Transverse colon (tissue), 4 donors: ENCODE results near the gene HBG1. TPM values are rescaled to one million over a fixed set of nuclear protein-coding genes. Genes with fewer than 3 reads are reported as not detected.

Experiments used
- DNase-seq: peaks from one replicate; pipeline ENCODE4 v3.0.0-alpha.2; 2019
- H3K27ac ChIP-seq, 4 donors: fragments of 200-600 bp; sonication (generic); 2 replicates each; pipeline ENCODE4 v1.5.1; 2016 to 2018; ENCODE audit warnings: inconsistent platforms in 4 of 4
- H3K27me3 ChIP-seq: fragments of 200-600 bp; sonication (generic); 2 replicates; pipeline ENCODE4 v1.5.1; 2017; ENCODE audit warnings: inconsistent platforms
- H3K36me3 ChIP-seq, 4 donors: fragments of 200-600 bp; sonication (generic); 2 replicates each; pipeline ENCODE4 v1.5.1; 2017 to 2019; ENCODE audit warnings: inconsistent platforms in 4 of 4
- H3K4me1 ChIP-seq, 4 donors: fragments of 200-600 bp; sonication (generic); 2 replicates each; pipeline ENCODE4 v1.5.1; 2017 to 2020; ENCODE audit warnings: inconsistent platforms in 4 of 4
- H3K4me3 ChIP-seq, 4 donors: fragments of 200-600 bp; sonication (generic); 1 replicate in 1 of 4; 2 replicates in 3 of 4; pipeline versions ENCODE4 v1.5.1 to v1.6.1; 2017 to 2019; ENCODE audit warnings: inconsistent platforms in 4 of 4
- H3K9me3 ChIP-seq, 2 donors: fragments of 200-600 bp; sonication (generic); 2 replicates each; pipeline ENCODE4 v1.5.1; 2017 to 2019; ENCODE audit warnings: inconsistent platforms in 2 of 2
- EP300 ChIP-seq: sonication (generic); formaldehyde crosslinking; IDR thresholded peaks from one replicate; pipeline ENCODE4 v1.6.1; 2017; ENCODE audit warnings: antibody characterized with exemption, low read depth
- POLR2A ChIP-seq: fragments of 450-650 bp; IDR thresholded peaks from one replicate; pipeline ENCODE4 v1.6.1; 2016; ENCODE audit warnings: antibody characterized with exemption, mild to moderate bottlenecking, moderate library complexity
- POLR2AphosphoS5 ChIP-seq, 3 donors: sonication (generic); formaldehyde crosslinking; IDR thresholded peaks; one replicate each; pipeline ENCODE4 v1.6.1; 2016; ENCODE audit warnings: antibody characterized with exemption in 3 of 3
- WGBS, 2 donors: methylation state at CpG; one replicate each; pipeline ENCODE4 v1.1.5; 2018; ENCODE audit warnings: low coverage in 1 of 2; 5-methylcytosine and 5-hydroxymethylcytosine counted together
- in situ Hi-C, 4 donors: fragments of 200-750 bp; cut with MboI; loops; one replicate each; pipeline versions ENCODE4 v1.15.0 to v1.15.1; 2017; ENCODE audit warnings: low sequenced_read_pairs in 3 of 4, low pct_ligation_motif_present in 1 of 4, low pct_unique_long_range_greater_than_20kb in 1 of 4
- intact Hi-C: fragments of 100-400 bp; cut with DNase I; formaldehyde crosslinking; loops from one replicate; pipeline ENCODE4 v1.15.1; 2023; ENCODE audit warnings: low total_unique reads
- total RNA-seq, 4 donors: library from RNA; depleted of rRNA; stranded (reverse); fragments of >200 nt; gene quantifications; one replicate each; pipeline ENCODE4 v1.1.0, GENCODE V29; 2016
- TF ChIP-seq, protein P1 (sequence below), 5 experiments: fragments of 200-600 bp in 3 of 5; fragments of 450-650 bp in 2 of 5; sonication (generic) in 3 of 5; IDR thresholded peaks; 1 replicate in 2 of 5; 2 replicates in 3 of 5; pipeline ENCODE4 v1.5.1; 2016 to 2017; ENCODE audit warnings: antibody characterized with exemption in 5 of 5, inconsistent platforms in 3 of 5, mild to moderate bottlenecking in 2 of 5, moderate library complexity in 1 of 5

Gene HBG1
- total RNA-seq, 4 donors from 2014 or later: not detected

DNA sequence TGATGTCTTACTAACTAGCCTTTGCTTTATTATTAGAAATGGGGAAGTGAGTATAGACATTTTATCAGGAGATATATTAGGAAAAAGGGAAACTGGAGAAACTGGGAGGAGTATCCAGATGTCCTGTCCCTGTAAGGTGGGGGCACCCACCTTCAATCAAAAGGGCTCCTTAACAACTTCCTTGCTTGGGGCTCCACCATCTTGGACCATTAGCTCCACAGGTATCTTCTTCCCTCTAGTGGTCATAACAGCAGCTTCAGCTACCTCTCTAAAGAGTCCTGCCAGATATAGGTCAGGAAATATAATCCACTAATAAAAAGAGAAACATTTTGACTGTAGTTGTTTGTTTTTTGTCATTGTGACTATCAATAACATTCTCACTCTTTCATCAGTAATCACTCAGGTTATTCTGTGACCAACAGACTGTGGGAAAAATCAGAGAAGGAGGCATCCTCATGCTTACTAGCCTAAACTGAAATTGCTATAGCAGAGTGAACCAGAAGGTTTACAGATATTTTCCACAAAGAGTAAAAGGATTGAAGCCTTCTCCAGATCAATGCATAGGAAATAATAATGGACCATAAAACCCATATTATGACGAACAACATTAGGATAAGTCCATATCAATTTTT, 41.7 kb upstream of the HBG1 start:
- in situ Hi-C loops (no loop called here), intact Hi-C loops (no loop called here)
- H3K36me3 ChIP-seq: no peaks in the 10 kb centered on the region
- H3K27ac ChIP-seq: no peak overlapping the region
- H3K4me3 ChIP-seq: no peak overlapping the region
- no peaks in the 10 kb centered on the region for H3K27me3 ChIP-seq
- no peak for DNase-seq
- TF ChIP-seq EP300 (no peak), POLR2A (no peak), POLR2AphosphoS5 (IDR thresholded peaks at IDR 0.05) (no peak)
- TF ChIP-seq, protein P1, sequence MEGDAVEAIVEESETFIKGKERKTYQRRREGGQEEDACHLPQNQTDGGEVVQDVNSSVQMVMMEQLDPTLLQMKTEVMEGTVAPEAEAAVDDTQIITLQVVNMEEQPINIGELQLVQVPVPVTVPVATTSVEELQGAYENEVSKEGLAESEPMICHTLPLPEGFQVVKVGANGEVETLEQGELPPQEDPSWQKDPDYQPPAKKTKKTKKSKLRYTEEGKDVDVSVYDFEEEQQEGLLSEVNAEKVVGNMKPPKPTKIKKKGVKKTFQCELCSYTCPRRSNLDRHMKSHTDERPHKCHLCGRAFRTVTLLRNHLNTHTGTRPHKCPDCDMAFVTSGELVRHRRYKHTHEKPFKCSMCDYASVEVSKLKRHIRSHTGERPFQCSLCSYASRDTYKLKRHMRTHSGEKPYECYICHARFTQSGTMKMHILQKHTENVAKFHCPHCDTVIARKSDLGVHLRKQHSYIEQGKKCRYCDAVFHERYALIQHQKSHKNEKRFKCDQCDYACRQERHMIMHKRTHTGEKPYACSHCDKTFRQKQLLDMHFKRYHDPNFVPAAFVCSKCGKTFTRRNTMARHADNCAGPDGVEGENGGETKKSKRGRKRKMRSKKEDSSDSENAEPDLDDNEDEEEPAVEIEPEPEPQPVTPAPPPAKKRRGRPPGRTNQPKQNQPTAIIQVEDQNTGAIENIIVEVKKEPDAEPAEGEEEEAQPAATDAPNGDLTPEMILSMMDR (IDR thresholded peaks at IDR 0.05): peak in 3 of 5 experiments; percentile 6 to 24 (median 10)
- no peaks in the 10 kb centered on the region for H3K4me1 ChIP-seq
- WGBS, 2 donors: 65 to 82% methylated on average over 1 of the region's 1 CpG
- no peaks in the 10 kb centered on the region for H3K9me3 ChIP-seq

DNA sequence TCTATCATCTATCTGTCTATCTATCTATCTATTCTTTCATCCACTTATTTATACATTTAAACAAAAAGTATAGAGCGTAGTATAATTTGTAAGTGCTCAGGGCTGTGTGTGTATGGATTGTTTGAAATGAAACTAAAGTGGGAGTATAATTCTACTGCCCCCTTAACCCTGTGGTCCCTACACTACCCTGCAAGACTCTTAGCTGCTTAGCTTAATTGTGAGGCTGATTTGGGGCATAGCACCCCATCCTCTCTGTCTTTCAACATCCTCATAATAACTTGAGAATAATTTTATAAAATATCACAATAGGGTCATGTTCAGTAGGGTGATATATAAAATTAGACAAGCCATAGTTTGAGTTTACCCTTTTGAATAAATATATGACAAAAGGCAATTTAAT, 40.4 kb upstream of the HBG1 start:
- intact Hi-C loops: no loop called here
- Histone ChIP-seq H3K27me3 (no peaks in the 10 kb centered on the region), H3K36me3 (no peaks in the 10 kb centered on the region), H3K4me3 (no peak overlapping the region), H3K9me3 (no peaks in the 10 kb centered on the region), H3K27ac (no peak overlapping the region), H3K4me1 (no peaks in the 10 kb centered on the region)
- in situ Hi-C loops: no loop called here
- DNase-seq: no peak
- no peak for TF ChIP-seq POLR2A
- TF ChIP-seq, protein P1 (IDR thresholded peaks at IDR 0.05): no peak
- TF ChIP-seq POLR2AphosphoS5 (IDR thresholded peaks at IDR 0.05): no peak
- TF ChIP-seq EP300: no peak
- WGBS, 2 donors: 97 to 100% methylated on average over 1 of the region's 1 CpG

DNA sequence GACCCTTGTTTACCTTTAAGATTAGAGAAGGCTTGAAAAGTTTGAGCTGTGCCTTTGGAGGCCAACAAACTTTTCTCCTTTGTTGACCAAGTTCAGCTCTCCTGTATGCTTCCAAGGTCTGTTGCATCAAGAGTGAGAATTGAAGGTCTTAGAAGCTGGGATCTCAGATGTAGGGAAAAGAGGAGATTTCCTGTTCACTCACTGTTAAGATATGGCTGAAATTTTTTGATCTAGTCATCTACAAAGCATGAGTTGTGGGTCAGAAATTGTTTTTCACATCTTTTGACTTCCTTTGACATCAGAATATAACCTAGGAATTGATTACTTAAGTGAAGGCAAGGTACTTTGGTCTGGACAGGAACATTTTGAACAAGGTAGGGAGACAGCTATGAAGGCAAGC, 40.0 kb upstream of the HBG1 start:
- intact Hi-C loops: no loop called here
- Histone ChIP-seq H3K27me3 (no peaks in the 10 kb centered on the region), H3K36me3 (no peaks in the 10 kb centered on the region), H3K4me1 (no peaks in the 10 kb centered on the region), H3K27ac (no peak overlapping the region), H3K9me3 (no peaks in the 10 kb centered on the region), H3K4me3 (no peak overlapping the region)
- in situ Hi-C loops: no loop called here
- no peak for TF ChIP-seq POLR2A
- DNase-seq: no peak

DNA sequence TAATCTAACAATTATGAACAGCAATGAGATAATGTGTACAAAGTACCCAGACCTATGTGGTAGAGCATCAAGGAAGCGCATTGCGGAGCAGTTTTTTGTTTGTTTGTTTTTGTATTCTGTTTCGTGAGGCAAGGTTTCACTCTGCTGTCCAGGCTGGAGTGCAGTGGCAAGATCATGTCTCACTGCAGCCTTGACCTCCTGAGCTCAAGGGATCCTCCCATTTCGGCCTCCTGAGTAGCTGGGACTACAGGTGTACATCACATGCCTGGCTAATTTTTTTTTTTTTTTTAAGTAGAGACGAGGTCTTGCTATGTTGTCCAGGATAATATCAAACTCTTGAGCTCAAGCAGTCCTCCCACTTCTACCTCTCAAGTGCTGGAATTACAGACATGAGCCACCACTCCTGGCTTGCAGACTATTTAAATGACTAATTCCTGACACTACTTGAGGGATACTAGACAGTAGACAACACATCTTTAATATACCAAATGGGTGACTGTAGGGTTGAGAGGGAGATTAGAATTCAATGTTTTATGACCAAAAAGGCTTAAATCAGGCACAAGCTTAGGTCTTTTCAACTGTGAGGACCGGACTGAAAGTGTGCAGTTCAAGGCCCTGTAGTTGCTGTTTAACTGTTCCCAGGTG, 39.4 kb upstream of the HBG1 start:
- TF ChIP-seq POLR2AphosphoS5 (IDR thresholded peaks at IDR 0.05) (no peak), POLR2A (no peak), EP300 (no peak)
- TF ChIP-seq, protein P1 (IDR thresholded peaks at IDR 0.05): no peak
- in situ Hi-C loops: no loop called here
- Histone ChIP-seq H3K4me3 (no peak overlapping the region), H3K36me3 (no peaks in the 10 kb centered on the region), H3K9me3 (no peaks in the 10 kb centered on the region), H3K27ac (no peak overlapping the region), H3K27me3 (no peaks in the 10 kb centered on the region), H3K4me1 (no peaks in the 10 kb centered on the region)
- 73 to 78% methylated on average over 6 of the region's 6 CpGs for WGBS, 2 donors
- no peak for DNase-seq
- intact Hi-C loops: loop anchor here (1.0 kb wide), 1 partner anchor 29 kb away; no protein-coding TSS in a partner anchor
